ENCODE measurements around the gene FKBP3. TPM values are rescaled to one million over a fixed set of nuclear protein-coding genes. Genes with fewer than 3 reads are reported as not detected.
A peak's percentile ranks its signal among the peaks of the same experiment; 100 is the strongest.

Gene FKBP3
- total RNA-seq, 1 donor from 2014 or later: 49.6 TPM

- peaks cover 5% of the 10 kb centered on the region for H3K4me1 Mint-ChIP-seq (ENCODE audit: low read depth)
- TF ChIP-seq, protein P1, sequence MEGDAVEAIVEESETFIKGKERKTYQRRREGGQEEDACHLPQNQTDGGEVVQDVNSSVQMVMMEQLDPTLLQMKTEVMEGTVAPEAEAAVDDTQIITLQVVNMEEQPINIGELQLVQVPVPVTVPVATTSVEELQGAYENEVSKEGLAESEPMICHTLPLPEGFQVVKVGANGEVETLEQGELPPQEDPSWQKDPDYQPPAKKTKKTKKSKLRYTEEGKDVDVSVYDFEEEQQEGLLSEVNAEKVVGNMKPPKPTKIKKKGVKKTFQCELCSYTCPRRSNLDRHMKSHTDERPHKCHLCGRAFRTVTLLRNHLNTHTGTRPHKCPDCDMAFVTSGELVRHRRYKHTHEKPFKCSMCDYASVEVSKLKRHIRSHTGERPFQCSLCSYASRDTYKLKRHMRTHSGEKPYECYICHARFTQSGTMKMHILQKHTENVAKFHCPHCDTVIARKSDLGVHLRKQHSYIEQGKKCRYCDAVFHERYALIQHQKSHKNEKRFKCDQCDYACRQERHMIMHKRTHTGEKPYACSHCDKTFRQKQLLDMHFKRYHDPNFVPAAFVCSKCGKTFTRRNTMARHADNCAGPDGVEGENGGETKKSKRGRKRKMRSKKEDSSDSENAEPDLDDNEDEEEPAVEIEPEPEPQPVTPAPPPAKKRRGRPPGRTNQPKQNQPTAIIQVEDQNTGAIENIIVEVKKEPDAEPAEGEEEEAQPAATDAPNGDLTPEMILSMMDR (IDR thresholded peaks at IDR 0.05): no peak
- no peaks in the 10 kb centered on the region for H3K27me3 Mint-ChIP-seq (ENCODE audit: low read depth)
- peaks cover 24% of the 10 kb centered on the region for H3K36me3 Mint-ChIP-seq (ENCODE audit: low read depth)
- no peak for DNase-seq (ENCODE audit: low spot score)
- H3K27ac Mint-ChIP-seq (ENCODE audit: unreplicated experiment): no peak overlapping the region
- no peak overlapping the region for H3K4me3 Mint-ChIP-seq (ENCODE audit: unreplicated experiment)
- H3K9me3 Mint-ChIP-seq (ENCODE audit: low read depth): no peaks in the 10 kb centered on the region
Measured at GRCh38 chr14:45114327-45114726, 20.0 kb downstream of the FKBP3 start.

DNA sequence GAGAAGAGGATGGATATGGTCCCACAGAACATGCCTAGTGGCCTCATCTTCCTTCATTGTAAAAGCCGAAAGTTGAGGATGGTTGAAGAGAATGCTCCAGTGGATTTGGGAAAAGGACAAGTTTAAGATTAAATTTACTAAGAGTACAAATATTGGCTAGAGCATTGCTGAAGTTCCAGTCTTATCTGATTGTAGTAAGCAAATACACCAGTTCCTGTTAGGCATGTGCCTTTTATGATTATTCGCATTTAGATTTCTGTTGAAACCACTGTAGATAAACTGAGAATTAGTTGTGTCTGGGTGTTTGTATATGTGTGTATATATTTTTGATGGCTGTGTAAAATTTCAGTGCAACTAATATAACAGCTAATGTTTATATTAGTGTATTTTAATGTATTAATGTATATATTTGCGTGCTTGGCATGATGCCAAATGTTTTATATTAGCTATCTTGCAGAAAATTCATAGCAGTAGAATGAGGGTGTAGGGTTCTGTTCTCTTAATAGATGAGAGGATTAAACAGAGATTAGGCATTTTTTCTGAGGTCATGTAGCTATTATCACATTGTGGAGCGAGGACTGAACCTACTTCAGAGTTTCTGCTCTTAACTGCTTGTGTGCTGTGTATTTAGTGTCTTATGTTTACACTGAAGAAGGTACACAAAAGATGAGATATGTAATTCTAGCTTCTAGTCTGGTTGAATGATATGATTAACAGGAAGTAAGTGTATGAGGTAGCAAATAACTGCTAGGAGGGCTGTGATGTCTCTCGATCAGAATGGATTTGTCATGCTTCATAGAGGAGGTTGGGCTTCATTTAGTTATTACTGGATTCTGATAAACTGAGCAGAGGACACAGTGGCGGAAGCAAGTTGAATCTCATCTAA is 21.1 kb downstream of the FKBP3 start:
- Mint-ChIP-seq H3K27ac (ENCODE audit: unreplicated experiment) (peak overlapping the region; percentile 14), H3K9me3 (ENCODE audit: low read depth) (no peaks in the 10 kb centered on the region), H3K36me3 (ENCODE audit: low read depth) (peaks cover 22% of the 10 kb centered on the region), H3K4me3 (ENCODE audit: unreplicated experiment) (no peak overlapping the region), H3K27me3 (ENCODE audit: low read depth) (no peaks in the 10 kb centered on the region), H3K4me1 (ENCODE audit: low read depth) (peaks cover 5% of the 10 kb centered on the region)
- TF ChIP-seq, protein P1 (IDR thresholded peaks at IDR 0.05): no peak
- no peak for DNase-seq (ENCODE audit: low spot score)

- H3K36me3 Mint-ChIP-seq (ENCODE audit: low read depth): peaks cover 26% of the 10 kb centered on the region
- DNase-seq (ENCODE audit: low spot score): no peak
- H3K4me1 Mint-ChIP-seq (ENCODE audit: low read depth): no peaks in the 10 kb centered on the region
- H3K27me3 Mint-ChIP-seq (ENCODE audit: low read depth): no peaks in the 10 kb centered on the region
- H3K27ac Mint-ChIP-seq (ENCODE audit: unreplicated experiment): no peak overlapping the region
- no peak overlapping the region for H3K4me3 Mint-ChIP-seq (ENCODE audit: unreplicated experiment)
- TF ChIP-seq, protein P1 (IDR thresholded peaks at IDR 0.05): no peak
- no peaks in the 10 kb centered on the region for H3K9me3 Mint-ChIP-seq (ENCODE audit: low read depth)
Measured at GRCh38 chr14:45104561-45104960, 29.7 kb downstream of the FKBP3 start.

GRCh38 chr14:45103806-45104205 is 30.5 kb downstream of the FKBP3 start:
- no peaks in the 10 kb centered on the region for H3K4me1 Mint-ChIP-seq (ENCODE audit: low read depth)
- H3K36me3 Mint-ChIP-seq (ENCODE audit: low read depth): peaks cover 27% of the 10 kb centered on the region

DNA sequence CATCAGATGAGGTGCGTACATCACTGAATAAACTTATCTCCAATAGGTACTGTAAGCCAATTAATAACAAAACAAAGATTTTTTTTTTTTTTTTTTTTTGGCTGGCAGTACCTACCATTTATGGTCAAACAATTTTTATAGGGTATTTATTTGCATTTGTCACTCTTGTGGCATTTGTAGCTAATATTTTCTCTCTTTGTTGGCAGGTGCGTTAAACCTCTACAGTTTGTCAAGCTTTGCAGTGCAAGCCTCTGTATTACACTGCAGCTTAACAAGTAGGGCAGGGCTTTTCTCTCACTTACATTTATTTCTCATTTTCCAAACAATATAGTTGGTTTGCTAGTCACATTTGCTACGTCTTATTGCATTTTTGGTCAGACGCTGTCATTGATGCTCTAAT is 38.1 kb downstream of the FKBP3 start:
- Mint-ChIP-seq H3K27ac (ENCODE audit: unreplicated experiment) (no peak overlapping the region), H3K36me3 (ENCODE audit: low read depth) (peaks cover 30% of the 10 kb centered on the region), H3K27me3 (ENCODE audit: low read depth) (no peaks in the 10 kb centered on the region), H3K4me1 (ENCODE audit: low read depth) (peaks cover 12% of the 10 kb centered on the region), H3K9me3 (ENCODE audit: low read depth) (no peaks in the 10 kb centered on the region), H3K4me3 (ENCODE audit: unreplicated experiment) (no peak overlapping the region)
- TF ChIP-seq, protein P1 (IDR thresholded peaks at IDR 0.05): no peak
- DNase-seq (ENCODE audit: low spot score): no peak

More at GRCh38 chr14:45103806-45104205, 30.5 kb downstream of the FKBP3 start:
- DNase-seq (ENCODE audit: low spot score): no peak
- no peak overlapping the region for H3K27ac Mint-ChIP-seq (ENCODE audit: unreplicated experiment)
- no peak overlapping the region for H3K4me3 Mint-ChIP-seq (ENCODE audit: unreplicated experiment)
- no peaks in the 10 kb centered on the region for H3K9me3 Mint-ChIP-seq (ENCODE audit: low read depth)
- no peaks in the 10 kb centered on the region for H3K27me3 Mint-ChIP-seq (ENCODE audit: low read depth)
- TF ChIP-seq, protein P1 (IDR thresholded peaks at IDR 0.05): no peak

Measured in chondrocyte (in vitro differentiated cells).